CD4-positive, alpha-beta T cell treated with Interleukin-10 for 1 hour (primary cell): ENCODE results near the gene TMEM53.

Experiments
- DNase-seq: peaks from one replicate; pipeline ENCODE4 v3.0.0-alpha.2; 2020

The TMEM53 gene

DNA sequence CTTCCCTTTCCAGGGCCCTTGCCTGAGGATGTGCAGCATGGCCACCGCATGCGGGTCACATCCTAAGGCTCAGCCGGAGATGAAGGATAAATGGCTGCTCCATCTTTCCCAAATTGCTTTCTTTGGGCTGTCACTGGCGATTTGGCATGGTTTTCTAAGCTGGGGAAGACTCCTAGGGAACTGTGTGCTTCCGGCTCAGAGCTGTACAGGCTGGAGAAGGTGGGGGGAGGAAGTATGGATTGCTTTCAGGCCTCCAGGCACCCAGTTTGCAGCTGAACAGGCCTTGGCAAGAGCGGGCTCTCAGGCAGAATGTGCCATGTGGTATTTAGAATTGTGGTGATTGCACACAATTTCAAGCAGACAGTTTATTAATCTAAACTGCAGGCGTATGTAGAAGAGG is 48.9 kb downstream of the TMEM53 start:
- DNase-seq: no peak

DNA sequence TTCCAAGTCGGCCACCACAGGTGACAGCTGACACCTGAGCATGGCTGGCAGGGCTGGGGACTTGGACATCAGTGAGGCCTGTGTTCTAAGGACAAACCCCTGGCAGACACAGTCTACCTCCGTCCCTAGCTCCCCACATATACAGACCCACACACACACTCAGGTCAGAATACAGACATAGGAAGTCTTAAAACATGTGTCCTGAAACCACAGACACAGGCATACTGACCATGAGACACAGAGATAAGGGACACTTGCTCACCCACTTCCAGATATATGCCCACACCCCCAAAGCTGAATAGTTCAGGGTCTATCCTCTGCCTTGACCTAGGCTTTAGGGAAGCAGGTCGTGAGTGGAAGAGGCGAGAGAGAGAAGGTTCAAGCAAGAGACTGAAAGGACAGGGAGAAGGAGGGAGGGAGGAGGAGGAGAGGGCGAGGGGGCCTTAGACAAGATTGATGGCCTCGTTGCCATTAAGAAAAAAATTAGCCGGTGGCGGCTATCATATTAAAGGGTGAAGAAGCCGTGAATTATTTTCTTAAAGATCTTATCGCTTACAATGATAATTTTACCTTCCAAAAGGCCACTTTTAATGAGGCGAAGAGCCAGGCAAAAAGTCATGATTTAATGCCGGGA is 49.9 kb downstream of the TMEM53 start:
- DNase-seq: no peak

DNA sequence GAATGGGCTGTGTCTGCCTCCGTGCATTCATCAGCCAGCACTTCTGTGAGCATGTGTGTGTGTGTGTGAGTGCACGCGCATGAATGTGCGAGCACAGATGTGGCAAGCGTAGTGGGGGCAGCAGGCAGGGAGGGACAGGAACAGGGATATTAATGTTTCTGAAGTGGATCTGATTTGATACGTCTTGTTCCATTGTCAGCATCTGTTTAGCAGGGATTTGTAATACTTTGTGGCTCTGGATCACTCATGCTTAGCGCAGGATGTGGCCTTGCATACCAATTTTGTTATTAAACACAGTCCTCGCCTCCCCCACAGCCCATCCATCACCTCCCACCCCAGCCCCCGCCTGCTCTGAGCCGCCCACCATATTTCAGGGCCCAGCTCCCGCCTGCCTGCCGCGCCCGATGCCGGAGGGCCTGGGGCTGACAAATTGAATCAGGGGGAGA is 52.4 kb downstream of the TMEM53 start:
- no peak for DNase-seq

DNA sequence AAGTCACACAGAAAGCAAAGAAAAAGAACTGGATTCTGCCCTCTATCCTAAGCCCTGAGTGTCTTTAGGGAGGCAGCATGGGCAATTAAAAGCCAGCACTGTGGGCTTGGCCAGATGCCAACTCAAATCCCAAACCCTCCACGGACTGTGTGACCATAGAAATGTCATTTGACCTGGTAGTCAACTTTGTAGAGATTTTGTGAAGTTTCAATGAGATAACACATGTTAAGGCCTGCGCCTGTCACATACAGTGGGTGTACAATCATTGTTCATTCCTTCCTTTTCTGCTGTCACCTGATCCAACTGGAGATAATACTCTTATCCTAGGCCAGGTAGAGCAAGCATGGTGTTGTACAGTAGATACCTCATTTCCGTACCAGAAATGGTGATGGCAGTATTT is 54.2 kb downstream of the TMEM53 start:
- DNase-seq: no peak

DNA sequence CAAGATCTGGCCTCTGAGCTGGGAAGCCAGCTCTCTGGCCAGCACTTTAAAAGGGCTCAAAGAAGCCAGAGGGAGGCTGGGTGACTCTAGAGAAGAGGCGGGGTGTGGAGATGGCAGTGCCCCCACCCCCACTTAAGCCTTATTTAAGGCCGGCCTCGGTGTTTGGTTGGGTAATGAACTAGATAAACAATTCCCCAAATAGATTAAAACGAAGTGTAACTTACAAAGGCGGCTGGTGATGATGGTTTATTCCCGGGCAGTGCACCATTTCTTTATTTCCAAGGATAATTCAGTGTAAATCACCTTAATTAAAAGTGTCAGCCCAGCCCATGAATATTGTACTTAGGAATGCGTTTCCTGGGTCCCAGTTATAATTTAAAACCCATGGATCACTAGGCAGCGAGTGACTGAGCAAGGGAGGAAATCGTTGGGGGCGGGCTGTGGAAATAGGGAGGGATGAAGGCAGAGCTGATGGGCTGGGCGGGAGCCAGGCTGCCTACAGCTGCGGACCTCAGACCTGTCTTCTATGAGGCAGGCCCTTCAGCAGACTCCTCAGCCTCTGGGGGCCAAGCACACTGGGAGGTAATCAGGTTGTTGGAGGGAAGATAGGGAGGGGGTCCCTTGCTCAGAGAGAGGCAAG is 54.9 kb downstream of the TMEM53 start:
- DNase-seq: no peak

DNA sequence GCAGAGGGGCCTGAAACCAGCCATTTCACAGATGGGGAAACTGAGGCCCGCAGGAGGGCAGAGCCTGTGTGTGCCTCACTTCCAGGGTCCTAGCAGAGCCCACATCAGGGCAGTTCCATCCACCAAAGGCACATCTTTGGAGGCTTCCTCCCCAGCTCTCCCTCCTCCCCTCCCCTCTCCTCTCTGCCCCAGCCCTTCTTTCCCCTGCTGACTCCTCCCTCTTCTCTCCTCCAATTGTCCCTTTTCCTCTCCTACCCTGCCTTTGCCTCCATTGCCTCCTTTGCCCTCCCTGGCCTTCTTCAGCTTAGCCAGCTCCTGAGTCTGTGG is 56.6 kb downstream of the TMEM53 start:
- DNase-seq: no peak

DNA sequence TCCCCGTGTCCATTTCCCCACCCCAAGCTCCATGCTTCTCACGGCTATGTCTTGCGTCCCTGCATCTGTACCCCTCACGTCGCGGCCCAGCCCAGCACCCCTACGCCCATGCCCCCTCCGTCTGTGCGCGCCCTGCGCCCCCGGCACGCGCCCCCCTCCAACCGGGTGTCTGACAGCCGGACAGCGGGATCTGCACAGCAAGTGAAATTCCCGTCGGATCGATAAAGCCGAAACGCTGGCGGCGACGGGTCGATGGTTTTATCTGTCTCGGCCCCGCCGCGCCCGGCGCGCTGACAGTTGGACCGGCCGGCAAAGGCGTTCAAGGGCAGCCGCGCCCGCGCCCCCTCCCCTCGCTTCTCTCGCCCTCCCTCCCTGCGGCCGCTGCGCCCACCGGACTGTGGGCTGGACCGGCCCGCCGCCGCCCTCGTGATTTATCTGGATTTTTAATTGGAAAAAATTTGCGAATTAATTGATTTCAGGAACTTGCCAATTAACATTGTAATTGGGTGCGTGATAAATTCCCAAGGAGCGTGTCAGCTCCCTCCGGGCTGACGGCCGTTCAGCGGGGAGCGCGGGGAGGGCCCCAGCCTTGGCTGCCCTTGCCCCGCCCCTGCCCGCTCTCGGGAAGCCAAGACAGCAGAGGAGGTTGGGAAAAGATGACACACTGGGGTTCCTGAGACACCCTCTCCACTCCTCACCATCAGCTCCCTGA is 57.1 kb downstream of the TMEM53 start:
- DNase-seq: no peak

DNA sequence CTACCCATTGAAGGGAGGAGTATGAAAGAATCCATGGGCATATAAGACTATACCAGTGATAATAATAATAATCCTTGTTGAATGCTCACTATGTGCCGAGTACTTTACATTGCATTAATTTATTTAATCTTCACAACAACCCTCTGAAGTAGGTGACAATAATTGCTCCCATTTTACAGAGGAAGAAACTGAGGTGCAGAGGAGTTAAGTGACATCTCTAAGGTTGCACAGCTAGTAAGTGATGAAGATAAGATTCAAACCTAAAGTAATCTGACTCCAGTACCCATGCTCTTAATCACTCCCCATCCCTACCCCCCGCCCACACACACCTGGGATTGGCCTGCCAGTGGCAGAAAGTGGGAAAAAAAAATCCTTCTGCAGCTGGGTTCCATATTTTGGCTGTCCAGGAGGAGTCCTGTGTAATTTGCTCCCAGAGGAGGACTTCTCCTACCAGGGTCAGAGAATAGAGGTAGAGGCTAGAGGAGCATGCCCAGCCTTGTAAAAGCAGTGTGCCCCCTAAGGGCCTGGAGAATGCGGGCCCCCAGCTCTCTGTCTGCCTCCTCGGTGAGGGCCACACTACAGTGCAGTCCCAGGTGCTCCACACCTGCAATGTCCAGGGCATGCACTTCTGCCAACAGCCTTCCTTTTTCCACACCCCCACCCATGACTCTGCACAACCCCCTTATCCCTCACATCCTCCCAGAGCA is 57.8 kb downstream of the TMEM53 start:
- DNase-seq: no peak

DNA sequence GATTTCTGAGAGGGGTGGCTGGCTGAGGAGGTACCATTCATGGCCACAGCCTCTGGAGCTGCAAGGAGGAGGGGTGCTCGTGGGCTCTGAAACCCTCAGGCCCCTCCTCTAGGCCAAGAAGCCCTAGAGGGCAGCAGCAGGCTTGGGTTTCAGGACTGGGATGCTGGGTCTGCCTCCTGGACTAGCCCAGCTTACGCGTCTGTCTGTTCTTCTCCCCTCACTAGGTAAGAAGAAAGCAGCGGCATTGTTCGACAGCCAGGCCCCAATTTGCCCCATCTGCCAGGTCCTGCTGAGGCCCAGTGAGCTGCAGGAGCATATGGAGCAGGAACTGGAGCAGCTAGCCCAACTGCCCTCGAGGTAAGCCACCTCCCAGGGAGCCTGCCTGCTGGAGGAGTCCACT is 60.3 kb downstream of the TMEM53 start:
- DNase-seq: no peak

DNA sequence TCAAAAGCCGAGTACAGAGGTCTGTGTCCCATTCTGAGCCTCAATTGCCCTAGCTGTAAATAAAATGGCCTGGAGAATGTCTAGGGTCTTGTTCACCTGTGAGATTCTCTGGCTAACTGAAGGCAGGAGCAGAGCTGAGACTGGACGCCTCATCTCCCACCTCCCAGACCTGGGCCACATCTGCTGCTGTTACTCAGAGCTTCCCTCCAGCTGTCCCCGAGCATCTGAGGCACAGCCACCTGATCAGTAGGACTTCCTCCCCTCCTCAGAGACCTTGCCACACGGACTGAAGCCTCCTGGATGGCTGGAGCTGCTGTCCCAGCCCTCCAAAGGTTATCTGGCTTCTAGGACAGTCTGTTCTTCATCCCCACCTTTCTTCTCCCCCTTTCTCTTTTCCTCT is 62.4 kb downstream of the TMEM53 start:
- no peak for DNase-seq

DNA sequence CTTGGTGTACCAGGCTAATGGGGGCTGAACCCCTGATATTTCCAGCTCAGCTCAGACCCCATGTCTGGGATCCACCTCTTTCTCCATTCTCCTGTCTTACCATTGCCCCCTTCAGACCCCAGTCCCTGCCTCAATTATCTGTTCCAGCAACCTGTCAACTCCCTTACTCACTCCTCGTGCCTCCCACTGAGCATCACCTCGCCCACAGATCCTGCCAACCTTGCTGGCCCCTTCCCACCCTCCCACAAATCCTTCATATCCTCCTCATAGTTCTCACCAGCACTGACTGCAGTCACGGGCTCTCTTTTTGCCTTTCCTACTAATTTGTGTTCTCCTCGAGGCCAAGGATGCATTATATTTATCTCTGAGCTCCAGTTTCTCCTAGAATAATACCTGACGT is 62.9 kb downstream of the TMEM53 start:
- DNase-seq: no peak

DNA sequence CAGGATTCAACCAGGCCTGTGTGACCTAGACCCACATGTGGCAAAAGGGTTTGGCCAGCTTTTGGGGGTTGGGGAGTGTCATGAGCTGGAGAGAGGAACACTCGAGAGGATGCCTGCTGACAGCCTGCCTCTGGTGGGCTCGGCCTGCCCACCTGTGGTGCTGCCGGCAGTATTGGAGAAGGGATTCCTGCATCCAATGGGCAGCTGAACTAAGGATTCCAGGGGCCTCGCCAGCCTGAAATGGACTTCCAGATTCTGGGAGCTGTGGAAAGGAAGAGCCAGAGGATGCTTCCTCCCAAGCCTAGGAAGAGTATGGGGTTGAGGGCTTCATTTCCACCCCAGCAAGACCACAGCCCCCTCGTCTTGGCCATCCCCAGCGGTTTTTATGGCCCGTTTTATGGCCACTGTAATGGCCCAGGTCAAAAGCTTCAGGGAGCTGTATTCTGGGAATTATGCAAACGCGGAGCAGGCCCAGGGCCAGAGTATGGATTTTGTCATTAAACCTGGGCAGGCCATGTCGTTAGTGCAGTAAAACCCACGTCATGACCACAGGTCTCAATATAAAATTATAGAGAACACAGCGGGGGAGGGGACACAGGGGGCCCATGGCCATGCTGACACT is 63.6 kb downstream of the TMEM53 start:
- no peak for DNase-seq

DNA sequence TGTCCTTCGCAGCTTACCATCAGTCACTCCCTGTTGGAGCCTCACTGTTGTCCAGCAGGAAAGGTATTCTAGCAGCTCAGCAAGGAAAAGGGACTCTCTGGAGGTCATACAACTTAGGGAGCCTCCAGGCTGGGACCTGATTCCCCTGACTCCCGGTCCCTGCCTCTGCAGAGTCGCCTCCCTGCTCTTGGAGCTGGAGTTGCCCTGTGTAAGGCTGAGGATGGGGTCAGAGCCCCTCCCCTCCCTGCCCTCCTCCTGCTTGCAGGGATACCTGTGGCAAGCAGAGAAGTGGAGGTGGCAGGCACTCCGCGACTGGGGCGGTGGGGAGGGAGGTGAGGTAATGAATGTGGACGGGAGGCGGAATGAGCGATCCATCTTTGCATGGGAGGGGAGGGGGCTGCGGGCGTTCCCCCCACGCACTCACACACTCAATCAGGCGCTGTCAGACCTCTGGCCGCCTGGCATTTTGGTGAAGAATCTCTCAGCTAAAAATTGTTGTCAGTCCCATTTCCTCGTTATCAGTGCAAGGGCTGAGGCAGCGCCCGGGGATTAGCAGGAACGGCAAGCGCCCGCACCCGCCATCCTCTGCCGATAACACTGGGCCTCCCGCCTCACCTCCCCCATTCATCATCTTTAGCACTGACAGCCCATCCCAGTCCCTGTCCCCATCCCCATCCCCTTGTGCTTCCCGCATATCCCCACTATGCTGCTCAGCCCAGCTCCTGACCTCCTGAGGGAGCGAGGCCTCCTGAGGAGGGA is 64.3 kb downstream of the TMEM53 start:
- no peak for DNase-seq

DNA sequence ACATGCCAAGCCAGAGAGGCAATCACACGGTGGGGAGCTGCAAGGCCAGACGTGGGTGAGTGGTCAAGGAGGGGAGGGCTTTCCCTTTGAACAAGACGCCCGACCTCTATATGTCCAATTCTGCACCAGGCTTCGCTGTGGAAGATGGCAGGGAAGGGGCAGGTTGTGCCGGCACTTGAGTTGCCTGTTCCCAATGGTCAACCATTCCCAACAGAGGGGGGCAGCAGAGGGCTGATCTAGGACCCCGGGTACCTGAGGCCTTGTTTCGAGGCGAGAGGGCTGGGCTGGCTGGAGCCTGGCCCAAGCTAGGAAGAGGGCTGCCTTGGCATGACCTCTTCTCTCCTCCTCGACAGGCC is 64.9 kb downstream of the TMEM53 start:
- peak; percentile 19 for DNase-seq

DNA sequence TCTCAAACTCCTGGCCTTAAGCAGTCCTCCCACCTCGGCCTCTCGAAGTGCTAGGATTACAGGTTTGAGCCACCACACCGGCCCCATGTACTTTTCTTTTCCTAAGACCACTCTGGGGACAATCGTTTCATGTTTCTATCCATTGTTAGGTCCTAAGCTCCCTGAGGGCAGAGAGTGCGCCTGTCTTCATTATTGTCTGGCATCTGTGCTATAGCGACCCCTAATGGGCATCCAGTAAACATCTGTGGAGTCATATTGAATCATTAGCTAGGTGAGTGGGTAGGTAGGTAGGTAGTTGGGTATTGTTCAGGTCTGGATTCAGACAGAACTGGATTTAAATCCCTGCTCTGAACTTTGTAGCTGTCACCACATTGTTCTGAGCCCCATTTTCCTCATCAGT is 66.1 kb downstream of the TMEM53 start:
- no peak for DNase-seq

DNA sequence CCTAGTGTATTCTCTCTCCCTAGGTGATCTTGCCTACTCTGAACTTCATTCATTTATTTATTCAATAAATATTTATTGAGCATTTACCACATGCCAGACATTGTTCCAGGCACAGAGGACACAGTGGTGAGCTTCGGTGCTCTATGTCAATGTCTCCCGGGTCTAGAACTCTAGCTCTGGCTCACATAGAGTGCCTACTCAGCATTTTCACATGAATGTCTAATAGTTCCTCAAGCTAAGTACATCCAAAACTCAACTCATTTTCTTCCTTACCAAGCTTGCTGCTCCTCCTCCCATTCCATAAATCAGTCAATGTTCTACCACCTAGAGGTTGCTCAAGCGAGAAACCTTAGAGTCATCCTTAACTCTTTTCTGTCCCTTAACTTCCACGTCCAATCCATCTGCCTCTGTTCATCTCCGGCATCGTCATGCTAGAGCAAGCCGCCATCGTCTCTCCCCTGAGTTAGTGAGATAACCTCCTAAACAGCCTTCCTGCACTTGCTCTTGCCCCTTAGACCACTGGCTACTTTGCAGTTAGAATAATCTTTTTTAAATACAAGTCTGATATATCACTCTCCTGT is 67.5 kb downstream of the TMEM53 start:
- DNase-seq: no peak

DNA sequence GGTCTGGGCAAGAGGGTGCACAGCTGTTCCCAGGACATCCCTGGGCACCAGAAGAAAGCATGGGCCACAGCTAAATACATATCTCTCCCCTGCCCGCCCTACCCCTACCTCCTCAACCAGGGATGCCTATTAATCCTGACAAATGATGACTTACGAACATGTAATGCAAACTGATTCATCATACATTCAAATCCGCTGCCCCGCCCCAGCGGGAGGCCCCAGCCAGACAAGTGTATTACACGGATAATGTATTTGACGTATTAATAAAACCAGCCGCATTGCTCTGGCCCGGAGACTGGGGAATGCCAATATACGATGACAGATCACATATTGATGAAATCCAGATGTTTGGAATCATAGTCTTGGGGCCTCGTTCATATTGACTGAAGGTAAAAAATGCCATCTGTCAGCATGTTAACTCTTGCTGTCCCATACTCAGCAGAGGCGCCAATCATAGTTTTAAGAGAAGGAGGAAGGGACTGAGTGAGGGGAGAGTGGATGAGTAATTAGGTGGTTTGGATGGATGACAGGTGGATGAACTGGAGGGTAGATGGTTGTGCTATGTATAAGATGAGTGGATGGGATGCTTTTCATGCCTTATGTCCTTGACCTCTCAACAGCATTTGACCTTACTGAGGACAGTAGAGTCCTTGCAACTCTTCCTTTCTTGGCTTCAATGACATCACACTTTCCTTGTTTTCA is 68.2 kb downstream of the TMEM53 start:
- no peak for DNase-seq

DNA sequence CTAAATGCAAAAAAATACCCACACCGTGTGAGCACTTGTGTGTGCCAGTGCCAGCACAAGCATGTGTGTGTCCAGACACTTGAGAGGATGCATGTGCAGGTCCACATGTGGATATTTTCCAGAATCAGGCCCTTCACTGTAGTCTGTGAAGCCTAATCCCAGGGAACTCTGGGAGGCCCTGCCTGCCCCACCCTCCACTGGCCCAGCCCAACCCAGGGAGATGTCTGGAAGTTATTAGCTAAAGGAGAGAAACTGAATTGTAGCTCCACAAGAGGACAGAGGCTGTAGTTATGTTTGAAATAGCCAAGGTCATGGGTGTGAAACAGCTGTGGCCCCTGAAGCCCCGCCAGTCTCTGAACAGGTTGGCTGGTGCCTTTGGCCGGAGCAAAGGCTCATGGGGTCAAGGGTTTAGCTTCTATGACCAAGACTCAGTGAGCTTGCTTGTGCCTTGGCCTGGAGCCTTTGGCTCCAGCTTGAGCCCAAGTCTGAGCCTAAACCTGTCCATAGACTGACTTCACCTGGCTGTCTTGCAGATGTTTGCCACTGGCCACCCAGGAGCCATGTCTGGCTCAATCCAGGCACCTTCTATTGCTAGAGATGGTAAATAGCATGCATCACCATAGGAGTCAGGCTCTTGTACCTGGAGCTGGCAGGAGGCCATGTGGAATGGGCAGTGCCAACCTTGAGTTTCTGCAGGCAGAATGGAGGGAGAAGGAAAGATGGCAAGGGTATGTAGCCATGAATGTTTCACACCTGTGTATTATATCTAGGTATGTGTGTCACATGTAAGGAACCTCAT is 69.9 kb downstream of the TMEM53 start:
- DNase-seq: no peak

DNA sequence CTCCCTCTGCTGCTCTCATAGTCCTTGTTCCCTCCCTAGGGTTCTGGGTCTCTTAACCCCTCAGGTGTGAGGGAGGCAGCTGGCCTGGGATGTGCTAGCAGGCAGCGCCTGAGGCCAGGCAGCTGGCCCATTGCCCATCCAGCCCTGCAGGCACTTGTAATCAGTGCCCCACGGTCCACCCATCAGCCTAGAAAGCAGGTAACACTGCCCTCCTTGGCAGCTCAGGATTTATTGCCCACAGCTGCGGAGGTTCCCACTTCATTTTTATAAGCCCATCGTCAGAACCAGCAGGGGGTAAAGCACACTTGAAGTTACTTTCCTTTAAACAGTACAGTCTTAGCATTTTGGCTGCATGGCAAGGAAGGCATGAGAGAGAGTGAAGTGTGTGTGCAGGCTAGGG is 70.6 kb downstream of the TMEM53 start:
- no peak for DNase-seq
